ENCODE measurements around the gene RAB28. TPM values are rescaled to one million over a fixed set of nuclear protein-coding genes. Genes with fewer than 3 reads are reported as not detected.

The RAB28 gene
- total and polyA plus RNA-seq, 9 of the 15 experiments (the other 6 are each of a cell fraction or from before 2014, with no cell fraction given), result 6.7 to 40.4 (median 23.0) TPM

DNA sequence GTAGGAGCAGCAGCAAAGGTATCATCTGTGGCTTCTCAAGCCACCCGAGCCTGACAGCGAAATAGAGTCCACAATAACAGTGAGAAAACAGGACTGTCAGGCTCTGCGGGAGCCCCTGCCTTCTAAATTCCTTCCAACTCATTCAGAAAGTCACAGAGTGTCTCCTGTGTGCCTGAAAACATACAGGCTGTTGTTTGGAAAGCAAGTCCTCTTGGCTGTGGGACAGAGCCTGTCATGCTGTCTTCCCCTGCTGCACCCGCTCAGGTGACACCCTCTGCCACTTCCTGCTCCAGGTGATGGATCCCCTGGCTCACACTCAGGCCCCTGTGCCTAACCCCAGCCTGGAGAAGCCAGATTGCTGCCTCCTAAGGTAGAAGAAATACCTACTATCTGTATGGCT is 152.3 kb downstream of the RAB28 start (continued):
- TF ChIP-seq, protein P1, sequence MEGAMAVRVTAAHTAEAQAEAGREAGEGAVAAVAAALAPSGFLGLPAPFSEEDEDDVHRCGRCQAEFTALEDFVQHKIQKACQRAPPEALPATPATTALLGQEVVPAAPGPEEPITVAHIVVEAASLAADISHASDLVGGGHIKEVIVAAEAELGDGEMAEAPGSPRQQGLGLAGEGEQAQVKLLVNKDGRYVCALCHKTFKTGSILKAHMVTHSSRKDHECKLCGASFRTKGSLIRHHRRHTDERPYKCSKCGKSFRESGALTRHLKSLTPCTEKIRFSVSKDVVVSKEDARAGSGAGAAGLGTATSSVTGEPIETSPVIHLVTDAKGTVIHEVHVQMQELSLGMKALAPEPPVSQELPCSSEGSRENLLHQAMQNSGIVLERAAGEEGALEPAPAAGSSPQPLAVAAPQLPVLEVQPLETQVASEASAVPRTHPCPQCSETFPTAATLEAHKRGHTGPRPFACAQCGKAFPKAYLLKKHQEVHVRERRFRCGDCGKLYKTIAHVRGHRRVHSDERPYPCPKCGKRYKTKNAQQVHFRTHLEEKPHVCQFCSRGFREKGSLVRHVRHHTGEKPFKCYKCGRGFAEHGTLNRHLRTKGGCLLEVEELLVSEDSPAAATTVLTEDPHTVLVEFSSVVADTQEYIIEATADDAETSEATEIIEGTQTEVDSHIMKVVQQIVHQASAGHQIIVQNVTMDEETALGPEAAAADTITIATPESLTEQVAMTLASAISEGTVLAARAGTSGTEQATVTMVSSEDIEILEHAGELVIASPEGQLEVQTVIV (CRISPR knock-in tag; IDR thresholded peaks at IDR 0.05; ENCODE audit: borderline replicate concordance), result no peak
- TF ChIP-seq XRCC4 (IDR thresholded peaks at IDR 0.05; ENCODE audit: extremely low read depth, insufficient read depth, insufficient read length) (no peak), POLR3A (IDR thresholded peaks at IDR 0.05; ENCODE audit: borderline replicate concordance, extremely low read depth, insufficient read depth, insufficient read length) (no peak), ELF1 (tag; IDR thresholded peaks at IDR 0.05) (no peak)

DNA sequence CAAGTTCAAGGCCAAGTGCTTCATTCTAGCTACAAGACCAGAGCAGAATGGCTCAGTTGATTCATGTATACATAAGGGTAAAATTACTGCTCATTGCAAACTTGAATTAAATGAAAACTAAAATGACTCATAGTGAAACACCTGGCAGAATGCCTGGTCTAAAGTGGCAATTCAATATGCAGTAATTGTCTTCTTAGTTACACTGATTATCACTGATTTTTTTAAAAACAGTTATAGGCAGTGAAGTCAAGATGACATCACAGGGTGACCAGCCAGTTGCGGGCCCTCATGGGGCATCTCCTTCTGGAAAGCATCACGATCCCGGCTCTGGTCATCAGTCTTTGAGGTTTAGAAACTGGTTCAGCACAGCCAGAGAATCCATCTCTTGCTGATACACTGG is 154.2 kb downstream of the RAB28 start:
- H4K20me1 ChIP-seq (replicated peaks; ENCODE audit: control insufficient read depth, insufficient read depth, low read length), result no peaks in the 10 kb centered on the region
- DNase-seq (ENCODE audit: extremely low read depth in 1 of 4, low spot score in 3 of 4) (no peak), FAIRE-seq (no peak), ATAC-seq (no peak)
- H3K4me1 ChIP-seq (replicated peaks in 1 of 2; ENCODE audit: control insufficient read depth in 2 of 2, insufficient read depth in 2 of 2, low read length in 2 of 2), result peaks cover 0 to 4% of the 10 kb centered on the region in 2 experiments; a peak in 1 of 5 replicates
- no peaks in the 10 kb centered on the region for H3K27me3 ChIP-seq (ENCODE audit: control insufficient read depth in 2 of 2, insufficient read depth in 2 of 2, low read length in 2 of 2)
- H3K4me2 ChIP-seq (ENCODE audit: insufficient read depth, low read length), result no peak overlapping the region
- BruUV-seq (replicated peaks), result no TSS peak
- H3K79me2 ChIP-seq (ENCODE audit: control insufficient read depth, insufficient read depth, low read length), result no peaks in the 10 kb centered on the region
- WGBS (ENCODE audit: insufficient coverage, low coverage, missing lambda C conversion rate), result 51% methylated on average over 3 of the region's 3 CpGs
- no peak overlapping the region for H3K27ac ChIP-seq (ENCODE audit: extremely low read depth, low read depth, low read length)
- H3K4me3 ChIP-seq, result no peak overlapping the region
- no peak overlapping the region for H2AFZ ChIP-seq (ENCODE audit: low read depth, low read length)
- ChIA-PET POLR2A (no interaction called here), CTCF (ENCODE audit: low intra/inter-chr PET ratio) (no interaction called here)
- TF ChIP-seq BRCA1 (IDR thresholded peaks at IDR 0.05) (no peak), BRCA1 (CRISPR knock-in tag; IDR thresholded peaks at IDR 0.05) (no peak), NEUROD1 (IDR thresholded peaks at IDR 0.05; ENCODE audit: borderline replicate concordance, low read depth, low read length, partially characterized antibody) (no peak)
- intact Hi-C loops (cut with micrococcal nuclease), result no loop called here
- in situ Hi-C loops (cut with MboI), result no loop called here
- no peaks in the 10 kb centered on the region for H3K36me3 ChIP-seq (ENCODE audit: control insufficient read depth, insufficient read depth, low read length)
- H3K9me3 ChIP-seq (replicated peaks; ENCODE audit: control insufficient read depth, insufficient read depth, low read depth, low read length), result no peaks in the 10 kb centered on the region
- no peaks in the 10 kb centered on the region for H3K9me1 ChIP-seq (ENCODE audit: control insufficient read depth, insufficient read depth, low read length)
- H3K9ac ChIP-seq (ENCODE audit: insufficient read depth in 1 of 2, low read depth in 2 of 2, low read length in 2 of 2), result no peak overlapping the region
